Suppressor macrophage (primary cell): ENCODE measurements around the gene DNAH11.
"Not testable (repeated sequence)": the region's sequence is repeated elsewhere in the genome, so short reads cannot be mapped to it uniquely, and the experiment has no call there.

Source experiments
- DNase-seq, 4 experiments: peaks; one replicate each; pipeline ENCODE4 v3.0.0-alpha.2; 2020 to 2022

DNAH11 gene

DNA sequence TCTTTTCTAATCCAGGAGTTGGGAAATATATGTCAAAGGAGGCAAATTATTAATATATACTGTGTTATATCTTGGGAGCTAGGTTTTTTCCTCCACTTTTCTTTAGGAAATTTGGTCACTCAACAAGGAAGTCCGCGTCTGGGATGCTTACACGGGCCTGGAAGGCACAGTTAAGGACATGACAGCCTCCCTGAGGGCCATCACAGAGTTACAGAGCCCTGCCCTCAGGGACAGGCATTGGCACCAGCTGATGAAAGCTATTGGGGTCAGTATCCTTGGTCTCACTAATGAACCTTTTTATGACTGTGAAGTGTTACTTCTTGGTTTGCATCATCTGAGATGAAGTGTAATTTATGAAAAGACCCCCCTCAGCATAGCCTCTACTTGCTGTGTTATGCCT is 74.7 kb downstream of the DNAH11 start:
- no peak for DNase-seq

- DNase-seq = peak in 1 of 4 experiments; percentile 10
These were observed 75.1 kb downstream of the DNAH11 start for GRCh38 chr7:21617916-21618390.

- no peak for DNase-seq
These were observed 75.9 kb downstream of the DNAH11 start for GRCh38 chr7:21618706-21619105.

DNA sequence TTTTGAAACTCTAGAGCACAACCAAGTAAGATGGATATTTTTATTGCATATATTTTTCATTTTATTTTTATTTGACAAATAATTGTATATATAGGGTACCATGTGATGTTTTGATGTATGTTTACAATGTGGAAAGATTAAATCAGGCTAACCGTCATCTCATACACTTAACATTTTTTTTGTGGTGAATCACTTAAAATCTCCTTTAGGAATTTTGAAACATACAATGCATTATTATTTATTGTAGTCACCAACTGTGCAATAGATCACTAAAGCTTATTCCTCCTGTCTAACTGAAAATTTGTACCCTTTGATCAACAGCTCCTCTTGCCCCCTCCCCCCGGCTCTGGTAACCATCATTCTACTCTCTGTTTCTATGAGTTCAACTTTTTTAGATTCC is 77.2 kb downstream of the DNAH11 start:
- no peak for DNase-seq

- peak in 1 of 4 experiments; percentile 3 for DNase-seq
These were observed 81.5 kb downstream of the DNAH11 start for GRCh38 chr7:21624320-21624719.

GRCh38 chr7:21636694-21637093 is 93.9 kb downstream of the DNAH11 start:
- no peak for DNase-seq

DNA sequence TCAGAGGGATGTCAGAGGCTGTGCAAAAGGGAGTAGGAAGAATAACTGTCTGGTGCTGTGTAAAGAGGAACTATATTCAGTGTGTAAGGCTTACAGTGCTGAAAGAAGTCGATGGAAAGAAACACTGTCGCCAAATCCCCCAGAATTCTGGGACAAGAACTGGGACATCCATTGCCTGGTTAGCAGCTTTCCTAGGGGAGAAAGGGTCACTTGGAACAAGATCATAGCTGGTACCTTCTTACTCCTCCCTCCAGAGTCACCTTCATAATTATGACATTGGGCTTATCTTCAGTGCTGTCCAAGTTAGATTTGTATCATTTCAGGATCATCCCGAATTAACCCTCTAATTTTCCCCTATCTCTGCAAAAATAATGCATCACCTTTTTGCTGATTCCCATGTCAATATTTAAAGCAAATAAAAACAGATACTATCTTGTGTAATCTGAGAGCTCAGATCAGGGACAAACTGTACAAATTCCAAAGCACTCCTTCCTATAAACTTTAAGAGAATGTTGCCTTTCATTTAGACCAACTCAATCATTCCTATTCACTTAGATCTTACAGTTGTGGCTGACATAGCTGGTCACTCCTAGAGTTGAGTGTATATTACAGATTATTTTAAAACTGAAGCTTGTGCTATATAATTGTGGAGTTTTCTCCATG is 96.5 kb downstream of the DNAH11 start:
- no peak for DNase-seq

DNA sequence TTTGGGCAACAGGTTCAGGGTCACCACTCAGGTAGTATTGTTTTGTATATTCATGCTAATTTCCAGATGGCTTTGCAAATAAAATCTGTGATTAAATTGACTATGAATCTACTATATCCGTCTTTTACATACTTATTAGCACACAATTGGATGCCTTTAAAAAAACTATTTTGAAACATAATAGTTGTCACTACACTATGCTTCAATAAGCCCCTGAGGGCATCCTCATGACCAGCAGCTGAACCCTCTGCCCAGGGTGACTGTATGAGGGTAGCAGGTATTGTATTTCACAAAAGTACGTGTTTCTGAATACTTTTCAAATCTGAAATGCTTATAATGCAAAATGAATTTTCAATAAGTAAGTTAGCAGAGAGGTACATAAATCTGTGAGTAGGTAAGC is 97.3 kb downstream of the DNAH11 start:
- DNase-seq = no peak

- no peak for DNase-seq
These were observed 98.7 kb downstream of the DNAH11 start for GRCh38 chr7:21641546-21641945.

- no peak for DNase-seq
These were observed 99.6 kb downstream of the DNAH11 start for GRCh38 chr7:21642422-21642821.

- DNase-seq = no peak
These were observed 108.9 kb downstream of the DNAH11 start for GRCh38 chr7:21651697-21652096.

DNA sequence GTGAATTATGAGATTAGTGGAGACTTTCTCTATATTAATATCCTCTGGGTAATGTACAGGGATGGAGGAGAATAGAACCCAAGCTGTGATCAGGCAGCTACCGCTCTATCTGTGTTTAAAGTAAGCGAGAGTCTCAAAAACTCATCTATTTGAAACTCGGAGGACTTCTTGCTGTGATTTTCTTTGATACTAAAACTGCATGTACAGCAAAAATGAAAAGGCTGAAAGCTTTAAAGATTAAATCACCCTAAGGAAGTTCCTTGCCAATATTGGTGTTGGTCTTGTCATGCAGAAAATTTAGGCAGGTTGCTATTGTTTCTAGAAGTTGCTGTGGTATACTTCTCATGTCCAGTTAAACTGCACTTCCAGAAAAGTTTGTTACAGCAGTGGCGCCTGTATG is 110.8 kb downstream of the DNAH11 start:
- no peak for DNase-seq

DNA sequence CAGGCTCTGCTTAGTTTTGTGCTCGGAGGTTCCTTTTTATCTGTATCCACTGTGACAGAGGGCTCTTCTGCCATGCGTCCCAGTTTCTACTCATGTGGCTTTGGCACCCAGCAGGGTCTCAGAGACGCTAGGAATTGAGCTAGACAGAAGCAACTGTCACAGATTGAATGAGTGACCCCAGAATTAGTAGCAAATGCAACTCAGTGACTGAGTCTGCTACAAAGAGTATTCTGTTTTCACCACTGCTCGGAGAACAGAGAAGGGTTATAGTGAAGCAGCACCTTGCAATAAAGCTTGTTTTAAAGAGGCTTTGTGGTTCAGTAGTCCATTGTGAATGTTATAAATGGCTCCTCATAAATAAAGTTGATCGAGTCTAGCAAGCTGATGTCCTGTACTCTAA is 113.2 kb downstream of the DNAH11 start:
- no peak for DNase-seq

DNA sequence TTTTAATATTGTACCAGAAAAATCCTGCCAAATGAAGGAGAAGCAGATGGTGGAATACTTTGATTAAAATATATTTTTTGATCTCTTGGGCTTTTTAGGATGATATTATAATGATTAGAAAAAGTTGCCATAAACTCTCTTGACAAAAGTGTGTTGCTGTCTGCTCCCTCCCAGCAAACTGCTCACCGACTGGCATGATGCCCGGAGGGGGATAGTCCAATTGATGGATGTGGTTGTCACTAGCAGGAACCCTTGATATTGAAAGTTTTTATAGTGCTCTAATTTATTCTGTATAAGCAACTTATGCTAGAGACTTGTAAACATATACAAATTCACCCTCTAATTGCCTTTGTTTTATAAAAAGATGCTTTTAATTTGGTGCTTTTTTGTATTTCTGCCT is 114.0 kb downstream of the DNAH11 start:
- no peak for DNase-seq

DNA sequence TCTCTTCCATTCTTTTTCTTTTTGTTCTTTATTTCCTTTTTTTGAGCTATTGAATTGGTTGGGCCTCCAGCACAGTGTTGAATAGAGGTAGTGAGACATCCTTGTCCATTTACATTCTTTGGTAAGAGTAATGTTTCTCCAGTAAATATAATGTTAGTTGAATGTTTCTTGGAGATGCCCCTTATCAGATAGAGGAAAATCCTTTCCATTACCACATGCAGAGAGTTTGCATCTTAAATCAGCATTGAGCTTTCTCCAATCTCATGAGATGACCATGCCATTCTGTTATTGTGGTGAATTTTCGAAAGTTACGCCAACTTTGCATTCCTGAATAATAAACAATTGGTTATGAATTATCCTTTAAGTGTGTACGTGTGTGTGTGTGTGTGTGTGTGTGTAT is 127.7 kb downstream of the DNAH11 start:
- no peak for DNase-seq

DNA sequence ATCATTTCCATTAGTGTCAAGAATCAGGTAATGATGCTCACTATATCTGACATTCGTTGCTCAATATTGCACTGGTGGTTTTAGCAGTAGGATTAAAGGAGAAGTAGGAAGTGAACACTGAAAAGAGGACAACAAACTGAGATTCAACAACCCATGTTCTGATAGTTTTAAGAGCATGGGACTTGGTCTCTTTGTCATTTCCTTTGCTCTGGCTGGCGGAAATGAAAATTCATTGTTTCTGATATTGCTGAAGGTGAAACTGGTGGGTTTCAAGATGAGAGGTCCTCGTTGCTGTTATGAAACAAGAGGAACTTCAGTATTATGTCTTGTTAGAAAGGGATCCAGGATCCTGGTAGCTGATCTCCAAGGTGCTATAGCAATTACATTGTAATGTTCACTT is 129.0 kb downstream of the DNAH11 start:
- DNase-seq = peak in 2 of 4 experiments; percentile 32 to 33

- DNase-seq = no peak
These were observed 132.4 kb downstream of the DNAH11 start for GRCh38 chr7:21675255-21675654.

DNA sequence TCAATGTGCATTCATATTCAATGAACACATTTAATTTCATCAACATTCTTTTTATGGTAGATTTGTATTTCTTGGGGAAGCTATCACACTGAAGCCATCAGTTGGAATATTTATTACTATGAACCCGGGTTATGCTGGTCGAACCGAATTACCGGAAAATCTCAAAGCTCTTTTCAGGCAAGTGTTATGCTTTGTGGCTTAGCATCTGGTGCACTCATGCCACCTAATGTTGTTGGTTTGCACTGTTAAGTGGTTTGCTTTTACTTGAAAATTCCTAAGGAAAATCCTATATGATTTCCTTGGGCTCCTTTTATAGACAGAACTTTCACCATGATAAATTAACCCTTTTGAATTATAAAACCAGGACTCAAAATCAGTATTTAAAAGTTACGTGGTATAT is 147.9 kb downstream of the DNAH11 start:
- no peak for DNase-seq

- not testable (repeated sequence) for DNase-seq
These were observed 148.3 kb downstream of the DNAH11 start for GRCh38 chr7:21691146-21691545.

GRCh38 chr7:21700587-21700986 is 157.7 kb downstream of the DNAH11 start:
- not testable (repeated sequence) for DNase-seq

DNA sequence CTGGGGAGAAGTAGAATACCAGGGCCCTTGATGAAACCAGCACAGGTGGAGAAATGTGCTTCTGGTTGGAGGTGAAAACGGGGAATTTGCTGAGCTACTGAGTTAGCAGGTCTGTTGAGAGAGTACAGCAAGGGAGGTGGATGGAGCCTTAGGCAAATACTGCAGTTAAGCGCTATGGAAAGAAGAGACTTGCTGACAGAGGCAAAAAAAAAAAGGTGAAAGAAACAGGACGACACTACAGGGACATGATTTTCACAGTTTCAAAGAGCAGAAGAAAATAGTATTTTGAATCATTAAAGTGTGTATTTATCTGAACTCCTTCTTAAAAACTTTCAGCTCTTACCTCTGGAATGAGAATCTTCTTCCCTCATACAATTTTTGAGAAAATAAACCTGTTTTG is 159.5 kb downstream of the DNAH11 start:
- no peak for DNase-seq

GRCh38 chr7:21704359-21704758 is 161.5 kb downstream of the DNAH11 start:
- DNase-seq = no peak

DNA sequence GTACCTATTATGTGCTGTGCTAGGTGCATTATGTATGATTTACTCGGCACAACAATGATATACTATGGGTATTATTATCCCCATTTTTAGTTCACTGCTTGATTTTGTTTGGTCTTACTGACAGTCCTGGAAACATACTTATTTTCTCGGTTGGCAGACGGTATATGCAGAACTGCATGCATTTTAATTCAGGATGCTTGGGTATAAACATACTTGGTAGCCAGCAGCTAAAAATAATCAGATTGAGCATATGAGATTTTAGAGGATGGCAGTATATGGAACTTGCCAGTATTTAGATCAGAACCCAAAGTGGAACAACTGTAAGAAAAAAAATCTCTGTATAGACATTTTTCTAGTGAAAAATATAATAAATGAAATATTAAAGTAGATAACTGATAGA is 163.3 kb downstream of the DNAH11 start:
- DNase-seq = no peak

- no peak for DNase-seq
These were observed 164.7 kb downstream of the DNAH11 start for GRCh38 chr7:21707566-21707965.

DNA sequence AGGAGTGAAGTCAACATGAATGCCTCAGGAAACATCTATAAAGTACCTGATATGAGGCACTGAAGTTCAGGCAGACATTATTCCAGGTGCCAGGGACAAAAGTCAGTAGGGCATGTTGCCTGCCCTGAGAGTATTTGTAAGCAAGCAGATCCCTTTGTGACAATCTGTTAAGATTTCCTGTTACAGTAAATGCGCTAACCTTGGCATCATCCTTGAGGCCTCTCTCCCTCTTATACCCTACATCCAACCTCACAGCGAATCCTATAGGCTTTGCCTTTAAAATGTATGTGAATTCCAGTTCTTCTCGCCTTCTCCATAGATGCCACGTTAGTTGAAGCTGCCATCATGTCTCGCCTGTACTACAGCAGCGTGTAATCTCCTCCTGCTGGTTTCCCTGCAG is 165.3 kb downstream of the DNAH11 start:
- no peak for DNase-seq
